D721Med (cell line): ENCODE results near the gene LRIT2.

Source experiments
- DNase-seq: peaks from one replicate; pipeline ENCODE4 v3.0.0; 2011; ENCODE audit warnings: low spot score; ENCODE audit not compliant: insufficient read length
- FAIRE-seq: peaks from 2 replicates; lab custom pipeline; 2011; peaks lifted over from hg19 to GRCh38; lab: Jason Lieb, UNC
- TF ChIP-seq, protein P1 (sequence below): IDR thresholded peaks from 2 replicates; pipeline ENCODE4 v1.5.1; 2012; ENCODE audit warnings: mild to moderate bottlenecking, control low read depth; ENCODE audit not compliant: insufficient read depth; ENCODE audit errors: missing control alignments

The LRIT2 gene, protein sequence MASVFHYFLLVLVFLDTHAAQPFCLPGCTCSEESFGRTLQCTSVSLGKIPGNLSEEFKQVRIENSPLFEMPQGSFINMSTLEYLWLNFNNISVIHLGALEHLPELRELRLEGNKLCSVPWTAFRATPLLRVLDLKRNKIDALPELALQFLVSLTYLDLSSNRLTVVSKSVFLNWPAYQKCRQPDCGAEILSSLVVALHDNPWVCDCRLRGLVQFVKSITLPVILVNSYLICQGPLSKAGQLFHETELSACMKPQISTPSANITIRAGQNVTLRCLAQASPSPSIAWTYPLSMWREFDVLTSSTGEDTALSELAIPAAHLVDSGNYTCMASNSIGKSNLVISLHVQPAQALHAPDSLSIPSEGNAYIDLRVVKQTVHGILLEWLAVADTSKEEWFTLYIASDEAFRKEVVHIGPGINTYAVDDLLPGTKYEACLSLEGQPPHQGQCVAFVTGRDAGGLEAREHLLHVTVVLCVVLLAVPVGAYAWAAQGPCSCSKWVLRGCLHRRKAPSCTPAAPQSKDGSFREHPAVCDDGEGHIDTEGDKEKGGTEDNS

DNA sequence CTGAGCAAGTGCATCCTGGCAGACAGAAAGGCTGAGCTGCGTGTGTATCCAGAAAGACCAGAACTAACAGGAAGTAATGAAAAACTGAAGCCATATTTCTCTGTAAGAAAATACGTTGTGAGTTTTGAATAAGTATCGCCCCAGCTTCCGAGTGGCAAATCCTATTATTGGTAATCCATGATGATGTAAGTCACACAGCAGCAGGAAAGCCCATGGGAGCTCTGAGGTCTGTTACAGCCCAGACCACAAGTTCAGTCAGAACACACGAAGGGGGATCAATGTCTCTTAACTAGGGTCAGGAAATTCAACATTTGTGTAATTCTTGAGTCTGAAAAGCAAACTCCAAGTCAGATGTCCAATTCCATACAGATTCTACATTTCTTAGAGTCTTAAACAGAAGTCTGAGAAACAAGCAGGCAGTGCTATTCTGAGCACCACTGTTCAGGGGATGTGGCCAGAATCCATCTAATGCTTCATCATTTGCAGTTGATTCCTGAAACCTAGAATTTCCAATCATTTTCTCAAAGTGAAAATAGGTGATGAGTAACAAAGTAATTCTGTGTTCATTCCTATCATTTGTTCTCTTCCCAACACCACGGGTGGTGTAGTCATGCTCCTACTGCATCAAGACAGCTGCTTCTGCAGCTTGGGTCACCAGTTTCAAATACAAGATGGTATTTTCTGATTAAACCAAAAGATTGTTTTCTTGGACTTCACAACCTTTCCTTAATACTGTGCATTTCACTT is at the start of gene LRIT2:
Gene LRIT2, minus strand, starts transcription at position 118 of the 747 bp plus-strand sequence. Its CDS starts 24 bp downstream, at position 94.
- DNase-seq (no peak), FAIRE-seq (peak; percentile 96)
- TF ChIP-seq, protein P1, sequence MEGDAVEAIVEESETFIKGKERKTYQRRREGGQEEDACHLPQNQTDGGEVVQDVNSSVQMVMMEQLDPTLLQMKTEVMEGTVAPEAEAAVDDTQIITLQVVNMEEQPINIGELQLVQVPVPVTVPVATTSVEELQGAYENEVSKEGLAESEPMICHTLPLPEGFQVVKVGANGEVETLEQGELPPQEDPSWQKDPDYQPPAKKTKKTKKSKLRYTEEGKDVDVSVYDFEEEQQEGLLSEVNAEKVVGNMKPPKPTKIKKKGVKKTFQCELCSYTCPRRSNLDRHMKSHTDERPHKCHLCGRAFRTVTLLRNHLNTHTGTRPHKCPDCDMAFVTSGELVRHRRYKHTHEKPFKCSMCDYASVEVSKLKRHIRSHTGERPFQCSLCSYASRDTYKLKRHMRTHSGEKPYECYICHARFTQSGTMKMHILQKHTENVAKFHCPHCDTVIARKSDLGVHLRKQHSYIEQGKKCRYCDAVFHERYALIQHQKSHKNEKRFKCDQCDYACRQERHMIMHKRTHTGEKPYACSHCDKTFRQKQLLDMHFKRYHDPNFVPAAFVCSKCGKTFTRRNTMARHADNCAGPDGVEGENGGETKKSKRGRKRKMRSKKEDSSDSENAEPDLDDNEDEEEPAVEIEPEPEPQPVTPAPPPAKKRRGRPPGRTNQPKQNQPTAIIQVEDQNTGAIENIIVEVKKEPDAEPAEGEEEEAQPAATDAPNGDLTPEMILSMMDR = no peak

DNA sequence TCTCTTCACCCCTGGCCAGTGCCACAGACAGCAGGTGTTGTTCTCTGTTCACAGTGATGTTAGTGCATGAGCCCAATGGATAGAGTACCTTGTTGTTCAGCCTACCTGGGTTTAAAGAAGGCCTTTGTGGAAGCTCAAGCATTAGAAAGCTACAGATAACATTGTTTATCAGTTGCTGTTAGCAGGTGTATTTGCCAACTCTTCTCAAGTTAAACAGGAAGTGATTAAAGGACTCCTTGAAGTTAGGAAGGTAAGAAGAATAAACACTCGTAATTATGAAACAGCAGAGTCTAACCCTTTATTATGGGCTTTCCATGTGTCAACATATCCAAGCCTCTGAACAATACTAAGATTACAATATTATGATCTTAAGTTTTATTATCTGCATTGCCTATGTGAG is 45.4 kb upstream of the LRIT2 start:
- DNase-seq = no peak
- FAIRE-seq = no peak
- TF ChIP-seq, protein P1 = no peak

DNA sequence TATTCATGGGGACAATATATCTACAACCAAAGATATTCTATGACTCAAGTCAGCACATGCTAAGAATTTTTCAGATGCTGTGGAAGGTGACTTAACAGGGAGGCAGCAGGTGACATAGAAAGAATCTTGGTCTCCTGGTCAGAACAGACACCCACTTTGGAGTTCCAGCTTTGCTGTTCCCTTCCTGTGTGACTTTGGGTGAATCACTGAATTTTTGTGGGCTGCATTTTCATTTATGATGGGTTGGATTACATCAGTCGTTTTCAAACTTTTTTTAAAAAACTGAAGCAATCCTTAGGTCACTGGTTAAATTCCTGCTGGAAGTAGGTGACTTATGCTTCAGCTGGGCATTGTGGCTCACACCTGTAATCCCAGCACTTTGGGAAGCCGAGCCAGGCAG is 44.4 kb upstream of the LRIT2 start:
- no peak for DNase-seq
- no peak for FAIRE-seq
- TF ChIP-seq, protein P1 = no peak

DNA sequence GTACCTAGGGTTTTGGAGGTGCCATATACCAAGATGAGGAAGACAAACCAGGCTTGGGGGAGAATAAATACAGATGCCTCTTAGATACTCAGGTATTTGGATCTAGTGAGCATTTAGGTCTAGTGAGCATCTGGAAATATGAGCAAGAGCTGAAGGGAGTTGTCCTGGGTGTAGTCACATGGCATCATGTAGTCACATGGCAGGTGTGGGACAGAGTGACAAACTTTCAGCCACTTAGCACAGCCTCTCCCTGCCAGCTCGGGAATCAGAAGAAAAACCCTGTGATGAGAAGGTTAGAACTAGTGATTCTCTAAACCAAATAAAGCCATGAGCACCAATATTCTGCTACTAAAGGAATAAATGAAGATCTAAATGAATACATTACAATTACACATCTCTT is 43.8 kb upstream of the LRIT2 start:
- FAIRE-seq (no peak), DNase-seq (no peak)

DNA sequence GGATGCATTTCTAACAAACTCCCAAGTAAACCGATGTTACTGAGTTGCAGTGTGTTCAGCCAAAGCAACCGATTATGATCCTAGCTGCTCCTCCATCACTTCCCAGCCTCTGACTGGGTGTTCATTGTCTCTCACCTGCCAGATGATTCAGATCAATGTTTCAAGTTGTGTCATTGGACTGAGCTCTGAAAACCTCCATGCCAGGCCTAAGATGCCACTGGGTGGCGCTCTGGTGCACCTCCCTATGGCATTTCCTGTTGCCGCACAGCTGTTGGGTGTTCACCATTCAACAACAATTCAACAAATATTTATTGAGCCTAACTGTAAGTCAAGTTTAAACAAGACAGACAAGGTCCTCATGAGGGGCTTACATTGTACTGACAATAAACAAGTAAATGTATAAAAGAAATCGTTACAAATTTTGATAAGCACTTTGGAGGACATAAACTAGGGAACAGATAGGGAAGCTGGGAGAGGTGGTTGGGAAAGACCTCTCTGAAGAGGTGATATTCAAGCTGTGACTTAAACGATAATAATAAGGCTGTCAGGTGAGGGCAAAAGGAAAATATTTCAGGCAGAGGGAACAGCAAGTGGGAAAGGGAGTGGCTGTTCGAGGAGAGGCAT is 42.3 kb upstream of the LRIT2 start:
- DNase-seq = no peak
- TF ChIP-seq, protein P1 = peak; percentile 23
- FAIRE-seq = no peak

More for the DNA sequence above, 43.8 kb upstream of the LRIT2 start:
- TF ChIP-seq, protein P1 = no peak

DNA sequence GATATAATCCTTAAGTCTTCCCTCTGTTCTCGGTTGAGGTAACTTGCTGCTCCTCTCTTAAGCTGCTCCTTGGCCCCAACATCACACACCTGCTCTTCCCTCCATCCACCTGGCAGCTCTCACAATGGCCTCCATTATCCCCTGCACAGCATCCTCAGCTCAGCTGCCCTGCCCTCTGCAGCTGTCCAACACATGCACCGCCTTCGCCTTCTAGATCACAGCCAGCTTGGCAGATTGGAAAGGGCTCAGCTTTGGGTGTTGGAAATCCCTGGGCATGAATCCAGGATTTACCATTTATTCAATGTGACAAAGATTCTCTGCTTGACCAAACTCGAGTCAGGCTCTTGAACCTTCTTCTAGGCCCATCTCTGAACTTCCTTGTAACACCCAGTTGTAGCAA is 40.1 kb upstream of the LRIT2 start:
- TF ChIP-seq, protein P1 = no peak
- no peak for FAIRE-seq
- DNase-seq = no peak
